HepG2 (cell line): ENCODE measurements around the gene RGN. TPM values are rescaled to one million over a fixed set of nuclear protein-coding genes. Genes with fewer than 3 reads are reported as not detected.

Experiments
- AGO1 ChIP-seq: fragments of 200-400 bp; formaldehyde crosslinking; IDR thresholded peaks from 2 replicates; pipeline ENCODE4 v1.6.1; 2017; ENCODE audit warnings: mild to moderate bottlenecking, low read depth, low read length, moderate library complexity; ENCODE audit not compliant: poor library complexity, severe bottlenecking
- ARID4A ChIP-seq: sonication (generic); formaldehyde crosslinking; IDR thresholded peaks from 2 replicates; pipeline ENCODE4 v1.5.0; 2020; ENCODE audit warnings: mild to moderate bottlenecking, missing genetic modification reagents, borderline replicate concordance
- CENPX ChIP-seq: sonication (generic); formaldehyde crosslinking; IDR thresholded peaks from 2 replicates; pipeline ENCODE4 v1.9.0; 2021; ENCODE audit warnings: mild to moderate bottlenecking, missing genetic modification reagents, moderate library complexity
- ESRRA ChIP-seq: sonication (generic); formaldehyde crosslinking; IDR thresholded peaks from 2 replicates; pipeline ENCODE4 v1.5.1; 2020; ENCODE audit warnings: mild to moderate bottlenecking, low read depth, missing genetic modification reagents
- ETS1 ChIP-seq: sonication (generic); formaldehyde crosslinking; IDR thresholded peaks from 2 replicates; pipeline ENCODE4 v1.4.0; 2020; ENCODE audit warnings: missing genetic modification reagents
- MAF1 ChIP-seq: sonication (generic); formaldehyde crosslinking; IDR thresholded peaks from 2 replicates; pipeline ENCODE4 v1.5.0; 2020; ENCODE audit warnings: missing genetic modification reagents, borderline replicate concordance
- MED1 ChIP-seq: sonication (generic); formaldehyde crosslinking; IDR thresholded peaks from 2 replicates; pipeline ENCODE4 v1.4.0; 2020; ENCODE audit warnings: missing genetic modification reagents
- RBAK ChIP-seq: sonication (generic); formaldehyde crosslinking; IDR thresholded peaks from 2 replicates; pipeline ENCODE4 v1.5.1; 2020; ENCODE audit warnings: mild to moderate bottlenecking, missing genetic modification reagents
- ZBTB14 ChIP-seq: sonication (generic); formaldehyde crosslinking; IDR thresholded peaks from 2 replicates; pipeline ENCODE4 v1.4.0; 2020; ENCODE audit warnings: missing genetic modification reagents
- ZBTB46 ChIP-seq: sonication (generic); formaldehyde crosslinking; IDR thresholded peaks from 2 replicates; pipeline ENCODE4 v1.4.0; 2020; ENCODE audit warnings: mild to moderate bottlenecking, missing genetic modification reagents, borderline replicate concordance
- ZFP91 ChIP-seq: sonication (generic); formaldehyde crosslinking; IDR thresholded peaks from 2 replicates; pipeline ENCODE4 v1.9.0; 2022; ENCODE audit warnings: missing genetic modification reagents, mild to moderate bottlenecking, borderline replicate concordance
- ZMYM4 ChIP-seq: sonication (generic); formaldehyde crosslinking; IDR thresholded peaks from 2 replicates; pipeline ENCODE4 v1.8.1; 2023; ENCODE audit warnings: mild to moderate bottlenecking, missing genetic modification reagents
- ZNF136 ChIP-seq: sonication (generic); formaldehyde crosslinking; IDR thresholded peaks from 2 replicates; pipeline ENCODE4 v1.8.1; 2022; ENCODE audit warnings: low read depth, mild to moderate bottlenecking, moderate library complexity, missing genetic modification reagents
- ZNF18 ChIP-seq: sonication (generic); formaldehyde crosslinking; IDR thresholded peaks from 2 replicates; pipeline ENCODE4 v1.8.0; 2022; ENCODE audit warnings: mild to moderate bottlenecking, missing genetic modification reagents; ENCODE audit not compliant: insufficient replicate concordance
- polyA plus RNA-seq, 8 experiments: library from polyadenylated mRNA; depleted of rRNA in 3 of 8; stranded (reverse) in 7 of 8; unstranded in 1 of 8; fragments of >200 nt; fragmentation: Illumina TruSeq in 4 of 8; extraction: Trizol in 4 of 8; gene quantifications; 2 replicates each; pipeline versions ENCODE4 v1.2.1 to v1.2.3, GENCODE V29; 2011 to 2016; ENCODE audit warnings: low read depth in 4 of 8, missing spikeins in 1 of 8, mixed read lengths in 1 of 8; ENCODE audit not compliant: insufficient read depth in 1 of 8
- total RNA-seq, 5 experiments: library from RNA; depleted of rRNA; stranded (reverse); fragments of >200 nt; fragmentation: Illumina TruSeq; extraction: Trizol; gene quantifications; 2 replicates each; pipeline ENCODE4 v1.2.3, GENCODE V29; 2016; ENCODE audit warnings: low read depth in 1 of 5

RGN gene
- total and polyA plus RNA-seq, 2 of the 13 experiments (the other 11 are each of a cell fraction or from before 2014, with no cell fraction given): 19.6 to 74.4 TPM

- TF ChIP-seq ARID4A (no peak; the same call in 1 of the 2 replicates), ESRRA (CRISPR knock-in tag) (peak; percentile 59; the same call in 1 of the 2 replicates), ZNF136 (CRISPR knock-in tag) (no peak), AGO1 (no peak), RBAK (CRISPR knock-in tag) (no peak), ZMYM4 (CRISPR knock-in tag) (peak; percentile 38), MED1 (peak; percentile 87), ZBTB46 (CRISPR knock-in tag) (no peak), MAF1 (CRISPR knock-in tag) (no peak), ETS1 (CRISPR knock-in tag) (no peak), ZFP91 (CRISPR knock-in tag) (no peak; the same call in 1 of the 2 replicates), ZBTB14 (CRISPR knock-in tag) (no peak), CENPX (CRISPR knock-in tag) (no peak), ZNF18 (CRISPR knock-in tag) (no peak)
Observed at GRCh38 chrX:47080215-47080914, 2.1 kb downstream of the RGN start (continued).
